H9 (cell line): Measurements from ENCODE around the gene CAMTA1. TPM values are rescaled to one million over a fixed set of nuclear protein-coding genes. Genes with fewer than 3 reads are reported as not detected.

Source experiments
- DNase-seq: peaks from one replicate; pipeline ENCODE4 v3.0.0-alpha.2; 2017
- H2AFZ ChIP-seq: one replicate; pipeline ENCODE4 v1.6.1; 2013; ENCODE audit warnings: mild to moderate bottlenecking, low read length, control low read depth, moderate library complexity
- H2AK5ac ChIP-seq: 2 replicates; pipeline ENCODE4 v1.6.1; 2013; ENCODE audit warnings: low read length, control low read depth, mixed read lengths; ENCODE audit not compliant: insufficient read length
- H2BK120ac ChIP-seq: one replicate; pipeline ENCODE4 v1.6.1; 2013; ENCODE audit warnings: low read depth, mild to moderate bottlenecking, low read length, control low read depth, inconsistent platforms; ENCODE audit not compliant: poor library complexity, severe bottlenecking
- H2BK12ac ChIP-seq: 2 replicates; pipeline ENCODE4 v1.6.1; 2013; ENCODE audit warnings: low read length, control low read depth, mixed read lengths, low read depth; ENCODE audit not compliant: insufficient read length
- H2BK15ac ChIP-seq: 2 replicates; pipeline ENCODE4 v1.6.1; 2013; ENCODE audit warnings: low read depth, low read length, control low read depth
- H2BK20ac ChIP-seq: one replicate; pipeline ENCODE4 v1.6.1; 2013; ENCODE audit warnings: low read depth, mild to moderate bottlenecking, low read length, control low read depth, inconsistent platforms; ENCODE audit not compliant: poor library complexity, severe bottlenecking
- H2BK5ac ChIP-seq: 2 replicates; pipeline ENCODE4 v1.6.1; 2013; ENCODE audit warnings: low read length, control low read depth, mixed read lengths; ENCODE audit not compliant: insufficient read length
- H3K14ac ChIP-seq: 2 replicates; pipeline ENCODE4 v1.6.1; 2013; ENCODE audit warnings: low read length, control low read depth; ENCODE audit not compliant: insufficient read depth
- H3K18ac ChIP-seq: 2 replicates; pipeline ENCODE4 v1.6.1; 2013; ENCODE audit warnings: low read depth, mild to moderate bottlenecking, mixed read lengths, low read length, control low read depth; ENCODE audit not compliant: insufficient read length
- H3K23ac ChIP-seq: 2 replicates; pipeline ENCODE4 v1.6.1; 2013; ENCODE audit warnings: low read length, control low read depth, mixed read lengths, low read depth; ENCODE audit not compliant: insufficient read length
- H3K23me2 ChIP-seq: 2 replicates; pipeline ENCODE4 v1.6.1; 2013; ENCODE audit warnings: low read depth, mild to moderate bottlenecking, mixed read lengths, low read length, control low read depth; ENCODE audit not compliant: insufficient read length, poor library complexity, severe bottlenecking
- H3K27ac ChIP-seq: 2 replicates; pipeline ENCODE4 v1.5.1; 2013; ENCODE audit warnings: low read length, control low read depth, mixed read lengths, low read depth; ENCODE audit not compliant: insufficient read length
- H3K27me3 ChIP-seq: 2 replicates; pipeline ENCODE4 v1.6.1; 2013; ENCODE audit warnings: low read length, control low read depth, inconsistent platforms; ENCODE audit not compliant: insufficient read depth
- H3K4ac ChIP-seq: 2 replicates; pipeline ENCODE4 v1.6.1; 2013; ENCODE audit warnings: low read depth, mild to moderate bottlenecking, control low read depth, inconsistent platforms, low read length, moderate library complexity
- H3K4me1 ChIP-seq: 2 replicates; pipeline ENCODE4 v1.6.1; 2013; ENCODE audit warnings: low read length, control low read depth, inconsistent platforms; ENCODE audit not compliant: insufficient read depth
- H3K4me2 ChIP-seq: 2 replicates; pipeline ENCODE4 v1.6.1; 2013; ENCODE audit warnings: low read length, control low read depth, mixed read lengths; ENCODE audit not compliant: insufficient read length, insufficient read depth
- H3K56ac ChIP-seq: 2 replicates; pipeline ENCODE4 v1.6.1; 2013; ENCODE audit warnings: low read depth, mild to moderate bottlenecking, mixed read lengths, low read length, control low read depth; ENCODE audit not compliant: insufficient read length
- H3K79me1 ChIP-seq: 2 replicates; pipeline ENCODE4 v1.6.1; 2013; ENCODE audit warnings: low read depth, mild to moderate bottlenecking, moderate library complexity, low read length, control low read depth, inconsistent platforms; ENCODE audit not compliant: insufficient read depth, poor library complexity, severe bottlenecking
- H3K79me2 ChIP-seq: 2 replicates; pipeline ENCODE4 v1.6.1; 2013; ENCODE audit warnings: low read length, control low read depth, inconsistent platforms; ENCODE audit not compliant: insufficient read depth
- H3K9ac ChIP-seq: 2 replicates; pipeline ENCODE4 v1.6.1; 2013; ENCODE audit warnings: low read length, control low read depth, mixed read lengths; ENCODE audit not compliant: insufficient read length; ENCODE audit errors: extremely low read depth
- H3K9me3 ChIP-seq: one replicate; pipeline ENCODE4 v1.6.1; 2013; ENCODE audit warnings: low read depth, low read length, inconsistent platforms; ENCODE audit not compliant: control insufficient read depth
- H3T11ph ChIP-seq: one replicate; pipeline ENCODE4 v1.6.1; 2013; ENCODE audit warnings: mild to moderate bottlenecking, low read length, control low read depth, inconsistent platforms
- H4K20me1 ChIP-seq: one replicate; pipeline ENCODE4 v1.6.1; 2013; ENCODE audit not compliant: control insufficient read depth, insufficient read length, insufficient read depth
- H4K5ac ChIP-seq: 2 replicates; pipeline ENCODE4 v1.6.1; 2013; ENCODE audit warnings: low read depth, mild to moderate bottlenecking, mixed read lengths, low read length, control low read depth; ENCODE audit not compliant: insufficient read length
- H4K8ac ChIP-seq: replicated peaks from 2 replicates; pipeline ENCODE4 v1.6.1; 2013; ENCODE audit warnings: low read length, control low read depth, mixed read lengths, low read depth; ENCODE audit not compliant: insufficient read length
- H4K91ac ChIP-seq: 2 replicates; pipeline ENCODE4 v1.6.1; 2013; ENCODE audit warnings: low read depth, mild to moderate bottlenecking, moderate library complexity, mixed read lengths, low read length, control low read depth; ENCODE audit not compliant: insufficient read length
- H3K27ac Mint-ChIP-seq, 3 experiments: 2 replicates in 2 of 3; 3 replicates in 1 of 3; pipeline ENCODE4 v1.8.0; 2020 to 2021; ENCODE audit warnings: mixed read lengths in 3 of 3, mild to moderate bottlenecking in 1 of 3, moderate library complexity in 1 of 3
- H3K27me3 Mint-ChIP-seq: 2 replicates; pipeline ENCODE4 v1.8.0; 2021; ENCODE audit warnings: low read depth, mild to moderate bottlenecking, moderate library complexity, mixed read lengths
- H3K36me3 Mint-ChIP-seq, 3 experiments: 2 replicates in 2 of 3; 3 replicates in 1 of 3; pipeline ENCODE4 v1.8.0; 2020 to 2021; ENCODE audit warnings: low read depth in 3 of 3, mixed read lengths in 3 of 3; ENCODE audit not compliant: insufficient read depth in 1 of 3
- H3K4me1 Mint-ChIP-seq, 2 experiments: 2 replicates each; pipeline ENCODE4 v1.8.0; 2020; ENCODE audit warnings: mixed read lengths in 2 of 2
- H3K4me3 Mint-ChIP-seq, 2 experiments: 2 replicates in 1 of 2; 3 replicates in 1 of 2; pipeline ENCODE4 v1.8.0; 2020 to 2021; ENCODE audit warnings: mild to moderate bottlenecking in 2 of 2, mixed read lengths in 2 of 2, moderate library complexity in 1 of 2
- H3K9me3 Mint-ChIP-seq, 2 experiments: 2 replicates in 1 of 2; 3 replicates in 1 of 2; pipeline ENCODE4 v1.8.0; 2020; ENCODE audit warnings: mild to moderate bottlenecking in 2 of 2, mixed read lengths in 2 of 2, moderate library complexity in 1 of 2
- WGBS: extraction: QIAGEN DNeasy Blood & Tissue Kit; methylation state at CpG from one replicate; pipeline ENCODE4 v1.1.7; 2013; ENCODE audit warnings: missing lambda C conversion rate, low lambda C conversion rate, mixed read lengths; ENCODE audit not compliant: insufficient read length; ENCODE audit errors: extremely low coverage; 5-methylcytosine and 5-hydroxymethylcytosine counted together
- total RNA-seq: library from RNA; stranded (reverse); gene quantifications from 2 replicates; pipeline ENCODE4 v1.2.1, GENCODE V29; 2021
- TF ChIP-seq, protein P1 (sequence below): fragments of 200-600 bp; sonication (generic); conservative IDR thresholded peaks from 3 replicates; pipeline ENCODE4 v1.8.0; 2021; ENCODE audit warnings: antibody characterized with exemption, mild to moderate bottlenecking

The CAMTA1 gene
- total RNA-seq, 1 experiment from 2014 or later = 115 TPM

DNA sequence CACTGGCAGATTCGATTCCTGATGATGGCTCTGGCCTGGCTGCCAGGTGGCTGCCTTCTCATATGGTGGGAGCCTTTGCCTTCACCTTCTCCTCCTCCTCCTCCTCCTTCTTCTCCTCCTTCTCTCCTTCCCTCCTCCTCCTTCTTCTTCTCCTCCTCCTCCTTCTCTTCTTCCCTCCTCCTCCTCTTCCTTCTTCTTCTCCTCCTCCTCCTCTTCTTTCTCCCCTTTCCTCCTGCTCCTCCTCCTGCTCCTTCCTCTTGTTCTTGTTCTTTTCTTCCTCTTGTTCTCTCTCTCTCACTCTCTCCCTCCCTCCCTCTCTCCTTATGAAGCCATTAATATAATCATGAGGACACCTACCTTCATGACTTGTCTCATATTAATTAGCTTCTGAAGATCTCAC, 278.7 kb downstream of the CAMTA1 start:
- H3K27me3 Mint-ChIP-seq = peaks cover 7% of the 10 kb centered on the region
- WGBS = no CpG with 5 or more reads among the region's 1 CpG
- TF ChIP-seq, protein P1, sequence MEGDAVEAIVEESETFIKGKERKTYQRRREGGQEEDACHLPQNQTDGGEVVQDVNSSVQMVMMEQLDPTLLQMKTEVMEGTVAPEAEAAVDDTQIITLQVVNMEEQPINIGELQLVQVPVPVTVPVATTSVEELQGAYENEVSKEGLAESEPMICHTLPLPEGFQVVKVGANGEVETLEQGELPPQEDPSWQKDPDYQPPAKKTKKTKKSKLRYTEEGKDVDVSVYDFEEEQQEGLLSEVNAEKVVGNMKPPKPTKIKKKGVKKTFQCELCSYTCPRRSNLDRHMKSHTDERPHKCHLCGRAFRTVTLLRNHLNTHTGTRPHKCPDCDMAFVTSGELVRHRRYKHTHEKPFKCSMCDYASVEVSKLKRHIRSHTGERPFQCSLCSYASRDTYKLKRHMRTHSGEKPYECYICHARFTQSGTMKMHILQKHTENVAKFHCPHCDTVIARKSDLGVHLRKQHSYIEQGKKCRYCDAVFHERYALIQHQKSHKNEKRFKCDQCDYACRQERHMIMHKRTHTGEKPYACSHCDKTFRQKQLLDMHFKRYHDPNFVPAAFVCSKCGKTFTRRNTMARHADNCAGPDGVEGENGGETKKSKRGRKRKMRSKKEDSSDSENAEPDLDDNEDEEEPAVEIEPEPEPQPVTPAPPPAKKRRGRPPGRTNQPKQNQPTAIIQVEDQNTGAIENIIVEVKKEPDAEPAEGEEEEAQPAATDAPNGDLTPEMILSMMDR = no peak

More for the DNA sequence above, 278.7 kb downstream of the CAMTA1 start:
- H3K23ac ChIP-seq = no peak overlapping the region
- H4K20me1 ChIP-seq = no peaks in the 10 kb centered on the region
- H4K5ac ChIP-seq = no peak overlapping the region
- Mint-ChIP-seq H3K9me3 (no peaks in the 10 kb centered on the region; a peak in 1 of 5 replicates), H3K4me1 (peaks cover 0 to 7% of the 10 kb centered on the region in 2 experiments; a peak in 2 of 4 replicates), H3K27ac (no peak overlapping the region), H3K36me3 (no peaks in the 10 kb centered on the region), H3K4me3 (no peak overlapping the region)
- no peaks in the 10 kb centered on the region for H3K79me1 ChIP-seq
- no peaks in the 10 kb centered on the region for H3K4me1 ChIP-seq
- H2BK15ac ChIP-seq = no peak overlapping the region
- H3K9ac ChIP-seq = no peak overlapping the region
- no peak overlapping the region for H2BK120ac ChIP-seq
- H2BK12ac ChIP-seq = no peak overlapping the region
- no peak overlapping the region for H3K56ac ChIP-seq
- H3K9me3 ChIP-seq = no peaks in the 10 kb centered on the region
- H3K14ac ChIP-seq = no peak overlapping the region
- H3K23me2 ChIP-seq = no peaks in the 10 kb centered on the region
- H3K27me3 ChIP-seq = no peaks in the 10 kb centered on the region
- no peak overlapping the region for H3T11ph ChIP-seq
- H2BK5ac ChIP-seq = no peak overlapping the region
- H4K91ac ChIP-seq = no peak overlapping the region
- no peak overlapping the region for H3K18ac ChIP-seq
- no peaks in the 10 kb centered on the region for H3K79me2 ChIP-seq
- H4K8ac ChIP-seq = no peak overlapping the region
- H3K4me2 ChIP-seq = no peak overlapping the region
- H2BK20ac ChIP-seq = no peak overlapping the region
- no peak overlapping the region for H2AFZ ChIP-seq
- H3K4ac ChIP-seq = no peak overlapping the region
- H3K27ac ChIP-seq = no peak overlapping the region
- no peak overlapping the region for H2AK5ac ChIP-seq
- DNase-seq = no peak
